Mesothelial cell of epicardium (in vitro differentiated cells): Measurements from ENCODE around the gene PDE1C. TPM values are rescaled to one million over a fixed set of nuclear protein-coding genes. Genes with fewer than 3 reads are reported as not detected.
"Not testable (repeated sequence)": the region's sequence is repeated elsewhere in the genome, so short reads cannot be mapped to it uniquely, and the experiment has no call there.

ENCODE experiments used
- DNase-seq, 2 experiments: peaks; one replicate each; pipeline ENCODE4 v3.0.0; 2021; ENCODE audit warnings: low spot score in 2 of 2; ENCODE audit not compliant: unreplicated experiment in 2 of 2
- H3K27ac Mint-ChIP-seq: 2 replicates; pipeline ENCODE4 v1.8.0; 2021; ENCODE audit warnings: mixed read lengths
- H3K27me3 Mint-ChIP-seq: 2 replicates; pipeline ENCODE4 v1.8.0; 2021; ENCODE audit warnings: low read depth, mixed read lengths
- H3K36me3 Mint-ChIP-seq: 2 replicates; pipeline ENCODE4 v1.8.0; 2021; ENCODE audit warnings: mixed read lengths
- H3K4me1 Mint-ChIP-seq: 2 replicates; pipeline ENCODE4 v1.8.0; 2021; ENCODE audit warnings: mixed read lengths
- H3K4me3 Mint-ChIP-seq: 2 replicates; pipeline ENCODE4 v1.8.0; 2021; ENCODE audit warnings: mild to moderate bottlenecking, moderate library complexity, mixed read lengths
- H3K9me3 Mint-ChIP-seq: 2 replicates; pipeline ENCODE4 v1.8.0; 2021; ENCODE audit warnings: mixed read lengths
- CTCF ChIP-seq: fragments of 200-600 bp; sonication (generic); IDR thresholded peaks from one replicate; pipeline ENCODE4 v1.5.0; 2021; ENCODE audit warnings: antibody characterized with exemption; ENCODE audit not compliant: unreplicated experiment
- total RNA-seq: library from RNA; stranded (reverse); gene quantifications from 3 replicates; pipeline ENCODE4 v1.2.1, GENCODE V29; 2021

Gene PDE1C
- total RNA-seq, 1 donor from 2014 or later, result 0.94 TPM

DNA sequence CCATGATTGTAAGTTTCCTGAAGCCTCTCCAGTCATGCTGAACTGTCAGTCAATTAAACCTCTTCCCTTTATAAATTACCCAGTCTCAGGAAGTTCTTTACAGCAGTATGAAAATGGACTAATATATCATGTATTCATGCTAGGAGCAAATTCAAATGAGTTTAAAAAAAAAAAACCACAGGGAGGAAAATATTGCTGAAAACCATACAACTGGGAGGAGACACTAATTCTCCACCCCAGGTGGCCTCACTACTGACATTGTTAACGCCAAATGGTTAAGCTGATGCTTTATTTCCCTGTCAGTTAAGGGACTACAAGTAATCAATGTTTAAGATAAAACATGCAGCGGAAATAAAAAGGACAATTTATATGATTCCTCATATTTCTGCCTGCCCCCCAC lies 55.1 kb downstream of the PDE1C start:
- H3K36me3 Mint-ChIP-seq, result no peaks in the 10 kb centered on the region
- H3K4me1 Mint-ChIP-seq, result no peaks in the 10 kb centered on the region
- no peak for DNase-seq
- H3K27ac Mint-ChIP-seq, result no peak overlapping the region
- H3K9me3 Mint-ChIP-seq, result peaks cover 41% of the 10 kb centered on the region
- no peak for TF ChIP-seq CTCF
- H3K27me3 Mint-ChIP-seq, result no peaks in the 10 kb centered on the region
- no peak overlapping the region for H3K4me3 Mint-ChIP-seq

- H3K36me3 Mint-ChIP-seq, H3K27me3 Mint-ChIP-seq, H3K27ac Mint-ChIP-seq, H3K4me1 Mint-ChIP-seq, H3K4me3 Mint-ChIP-seq, DNase-seq: not testable (repeated sequence)
- peaks cover 44% of the 10 kb centered on the region for H3K9me3 Mint-ChIP-seq
Observed at GRCh38 chr7:32013471-32013870, 56.7 kb downstream of the PDE1C start.

- Mint-ChIP-seq H3K27me3 (peaks cover 2% of the 10 kb centered on the region), H3K4me1 (no peaks in the 10 kb centered on the region), H3K9me3 (peaks cover 38% of the 10 kb centered on the region), H3K36me3 (peaks cover 5% of the 10 kb centered on the region), H3K4me3 (no peak overlapping the region), H3K27ac (no peak overlapping the region)
- no peak for TF ChIP-seq CTCF
- no peak for DNase-seq
Observed at GRCh38 chr7:32005577-32005976, 64.6 kb downstream of the PDE1C start.

- no peak overlapping the region for H3K27ac Mint-ChIP-seq
- no peaks in the 10 kb centered on the region for H3K27me3 Mint-ChIP-seq
- no peaks in the 10 kb centered on the region for H3K4me1 Mint-ChIP-seq
- no peak overlapping the region for H3K4me3 Mint-ChIP-seq
- DNase-seq, result no peak
- H3K36me3 Mint-ChIP-seq, result peaks cover 5% of the 10 kb centered on the region
- TF ChIP-seq CTCF, result no peak
- H3K9me3 Mint-ChIP-seq, result peaks cover 29% of the 10 kb centered on the region
Observed at GRCh38 chr7:32001948-32002347, 68.3 kb downstream of the PDE1C start.

- TF ChIP-seq CTCF, result no peak
Observed at GRCh38 chr7:31997423-31997822, 72.8 kb downstream of the PDE1C start.

DNA sequence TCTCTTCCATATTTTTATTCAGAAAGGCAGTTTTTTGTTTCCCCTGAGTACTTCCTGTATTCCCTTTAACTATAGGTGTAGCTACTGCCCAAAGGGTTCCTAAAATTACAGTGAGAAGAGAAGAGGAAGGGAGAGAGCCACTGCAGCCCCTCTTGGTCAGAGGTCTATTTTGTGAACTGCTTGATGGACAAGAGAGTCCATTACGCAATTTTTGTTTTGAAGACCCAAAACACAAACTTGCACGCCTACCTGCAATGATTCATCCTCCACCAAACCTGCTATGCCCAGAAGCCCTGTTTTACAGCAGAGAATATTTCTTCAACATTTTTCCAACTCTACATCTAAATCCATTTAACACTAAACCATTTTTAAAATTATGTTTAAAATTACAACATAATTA lies 75.1 kb downstream of the PDE1C start:
- no peak overlapping the region for H3K27ac Mint-ChIP-seq
- no peaks in the 10 kb centered on the region for H3K36me3 Mint-ChIP-seq
- TF ChIP-seq CTCF, result no peak
- no peaks in the 10 kb centered on the region for H3K4me1 Mint-ChIP-seq
- no peak overlapping the region for H3K4me3 Mint-ChIP-seq
- peaks cover 5% of the 10 kb centered on the region for H3K27me3 Mint-ChIP-seq
- DNase-seq, result no peak
- H3K9me3 Mint-ChIP-seq, result no peaks in the 10 kb centered on the region

More at GRCh38 chr7:31997423-31997822, 72.8 kb downstream of the PDE1C start:
- no peaks in the 10 kb centered on the region for H3K4me1 Mint-ChIP-seq
- no peak overlapping the region for H3K4me3 Mint-ChIP-seq
- peaks cover 14% of the 10 kb centered on the region for H3K9me3 Mint-ChIP-seq
- no peak overlapping the region for H3K27ac Mint-ChIP-seq
- peaks cover 5% of the 10 kb centered on the region for H3K36me3 Mint-ChIP-seq
- peaks cover 5% of the 10 kb centered on the region for H3K27me3 Mint-ChIP-seq
- DNase-seq, result no peak
